Measurements from ENCODE around the gene FKBP11. TPM values are rescaled to one million over a fixed set of nuclear protein-coding genes. Genes with fewer than 3 reads are reported as not detected.
A peak's percentile ranks its signal among the peaks of the same experiment; 100 is the strongest.

FKBP11 gene
- total and polyA plus RNA-seq, 2 of the 13 experiments (the other 11 are each of a cell fraction or from before 2014, with no cell fraction given), result 15.5 to 19.4 TPM

GRCh38 chr12:48947727-48948126 is 22.4 kb upstream of the FKBP11 start:
- H3K27ac ChIP-seq (ENCODE audit: extremely low read length, insufficient read depth, low read length), result no peak overlapping the region
- no peak for DNase-seq (ENCODE audit: low spot score)
- no peaks in the 10 kb centered on the region for H3K9me3 ChIP-seq (ENCODE audit: low read length)
- peaks cover 0 to 14% of the 10 kb centered on the region in 2 experiments; a peak in 2 of 5 replicates for H3K36me3 ChIP-seq (replicated peaks in 1 of 2; ENCODE audit: control insufficient read depth in 1 of 2, insufficient read depth in 2 of 2, low read length in 2 of 2)
- WGBS (ENCODE audit: low lambda C conversion rate), result 89% methylated on average over 3 of the region's 3 CpGs
- H3K9ac ChIP-seq (ENCODE audit: insufficient read depth, low read depth, low read length), result no peak overlapping the region
- ATAC-seq, result no peak
- no TSS peak for BruUV-seq (replicated peaks)
- intact Hi-C loops (cut with micrococcal nuclease; ENCODE audit: unreplicated experiment) (no loop called here), in situ Hi-C loops (cut with HindIII; ENCODE audit: extremely low pct_ligation_motif_present, low pct_unique_long_range_greater_than_20kb) (no loop called here)
- peaks cover 5% of the 10 kb centered on the region; the same call in 1 of the 2 replicates for H4K20me1 ChIP-seq (ENCODE audit: insufficient read depth, low read length)
- H2AFZ ChIP-seq (ENCODE audit: low read length), result no peak overlapping the region
- no peak overlapping the region for H3K4me3 ChIP-seq (replicated peaks in 1 of 3; ENCODE audit: insufficient read depth in 1 of 3, low read depth in 2 of 3, low read length in 3 of 3)
- no peak for FAIRE-seq
- ChIA-PET POLR2A (interaction anchor here (1.3 kb wide), 1 partner anchor 10 kb away, joined by 4 read pairs; the partner anchor contains the start of gene ARF3), CTCF (ENCODE audit: low intra/inter-chr PET ratio, low total read pairs) (interaction anchor here (1.4 kb wide), 1 partner anchor 11 kb away, joined by 3 read pairs; no protein-coding TSS in a partner anchor)
- H3K79me2 ChIP-seq (ENCODE audit: insufficient read depth, low read length), result peaks cover 15% of the 10 kb centered on the region
- H3K27me3 ChIP-seq (ENCODE audit: control insufficient read depth in 1 of 2, insufficient read depth in 2 of 2, low read length in 2 of 2), result no peaks in the 10 kb centered on the region
- peaks cover 54% of the 10 kb centered on the region for H3K4me1 ChIP-seq (ENCODE audit: insufficient read depth, low read length)
- H3K4me2 ChIP-seq (ENCODE audit: low read depth, low read length), result no peak overlapping the region
- TF ChIP-seq, protein P1, sequence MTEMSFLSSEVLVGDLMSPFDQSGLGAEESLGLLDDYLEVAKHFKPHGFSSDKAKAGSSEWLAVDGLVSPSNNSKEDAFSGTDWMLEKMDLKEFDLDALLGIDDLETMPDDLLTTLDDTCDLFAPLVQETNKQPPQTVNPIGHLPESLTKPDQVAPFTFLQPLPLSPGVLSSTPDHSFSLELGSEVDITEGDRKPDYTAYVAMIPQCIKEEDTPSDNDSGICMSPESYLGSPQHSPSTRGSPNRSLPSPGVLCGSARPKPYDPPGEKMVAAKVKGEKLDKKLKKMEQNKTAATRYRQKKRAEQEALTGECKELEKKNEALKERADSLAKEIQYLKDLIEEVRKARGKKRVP (CRISPR knock-in tag; IDR thresholded peaks at IDR 0.05), result peak in 1 of 2 experiments; percentile 46; a peak in 1 of 4 replicates
- TF ChIP-seq ZNF850 (CRISPR knock-in tag; conservative IDR thresholded peaks at IDR 0.05) (no peak), RFX1 (IDR thresholded peaks at IDR 0.05) (no peak), ZNF205 (CRISPR knock-in tag; IDR thresholded peaks at IDR 0.05) (no peak), ONECUT2 (CRISPR knock-in tag; IDR thresholded peaks at IDR 0.05) (no peak), KDM2A (CRISPR knock-in tag; IDR thresholded peaks at IDR 0.05; ENCODE audit: borderline replicate concordance, low read depth) (no peak), SRF (IDR thresholded peaks at IDR 0.05; ENCODE audit: low read depth, low read length) (no peak), PHF8 (CRISPR knock-in tag; IDR thresholded peaks at IDR 0.05) (no peak), SOX13 (IDR thresholded peaks at IDR 0.05) (no peak), SOX13 (CRISPR knock-in tag; conservative IDR thresholded peaks at IDR 0.05 in 1 of 2, IDR thresholded peaks at IDR 0.05 in 1 of 2) (no peak), KAT7 (CRISPR knock-in tag; IDR thresholded peaks at IDR 0.05; ENCODE audit: borderline replicate concordance) (no peak), NR2C2 (CRISPR knock-in tag; IDR thresholded peaks at IDR 0.05; ENCODE audit: borderline replicate concordance) (no peak), POLR2A (IDR thresholded peaks at IDR 0.05; ENCODE audit: insufficient read depth in 1 of 2, low read depth in 2 of 2, low read length in 2 of 2) (no peak), CEBPG (CRISPR knock-in tag; IDR thresholded peaks at IDR 0.05) (0 out of 2 replicates have a peak, but pooled peaks have one; percentile 25), MTA3 (CRISPR knock-in tag; IDR thresholded peaks at IDR 0.05) (no peak), FOXA3 (CRISPR knock-in tag; IDR thresholded peaks at IDR 0.05) (no peak), POLR2AphosphoS5 (IDR thresholded peaks at IDR 0.05; ENCODE audit: low read depth, low read length) (no peak), RBM39 (IDR thresholded peaks at IDR 0.05; ENCODE audit: low read depth, low read length, poor library complexity, severe bottlenecking) (no peak), ATF3 (CRISPR knock-in tag; IDR thresholded peaks at IDR 0.05) (peak; percentile 36; the same call in 1 of the 2 replicates), PITX1 (CRISPR knock-in tag; IDR thresholded peaks at IDR 0.05) (no peak), ZBTB38 (CRISPR knock-in tag; IDR thresholded peaks at IDR 0.05) (no peak), STAT6 (CRISPR knock-in tag; IDR thresholded peaks at IDR 0.05; ENCODE audit: borderline replicate concordance) (no peak)
- TF ChIP-seq, protein P2, sequence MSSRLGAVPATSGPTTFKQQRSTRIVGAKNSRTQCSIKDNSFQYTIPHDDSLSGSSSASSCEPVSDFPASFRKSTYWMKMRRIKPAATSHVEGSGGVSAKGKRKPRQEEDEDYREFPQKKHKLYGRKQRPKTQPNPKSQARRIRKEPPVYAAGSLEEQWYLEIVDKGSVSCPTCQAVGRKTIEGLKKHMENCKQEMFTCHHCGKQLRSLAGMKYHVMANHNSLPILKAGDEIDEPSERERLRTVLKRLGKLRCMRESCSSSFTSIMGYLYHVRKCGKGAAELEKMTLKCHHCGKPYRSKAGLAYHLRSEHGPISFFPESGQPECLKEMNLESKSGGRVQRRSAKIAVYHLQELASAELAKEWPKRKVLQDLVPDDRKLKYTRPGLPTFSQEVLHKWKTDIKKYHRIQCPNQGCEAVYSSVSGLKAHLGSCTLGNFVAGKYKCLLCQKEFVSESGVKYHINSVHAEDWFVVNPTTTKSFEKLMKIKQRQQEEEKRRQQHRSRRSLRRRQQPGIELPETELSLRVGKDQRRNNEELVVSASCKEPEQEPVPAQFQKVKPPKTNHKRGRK (CRISPR knock-in tag; IDR thresholded peaks at IDR 0.05), result no peak
